Measurements from ENCODE around the gene BNIP5. TPM values are rescaled to one million over a fixed set of nuclear protein-coding genes. Genes with fewer than 3 reads are reported as not detected.

BNIP5 gene
- total and polyA plus RNA-seq, 4 donors = not detected

- Histone ChIP-seq H3K36me3 (ENCODE audit: control insufficient read depth in 4 of 4, insufficient read depth in 3 of 4, low read depth in 1 of 4, low read length in 3 of 4) (no peaks in the 10 kb centered on the region), H3K9ac (ENCODE audit: low read depth in 1 of 2, low read length in 2 of 2) (no peak overlapping the region), H3K9me3 (ENCODE audit: control insufficient read depth in 4 of 4, low read length in 3 of 4) (no peaks in the 10 kb centered on the region), H3K4me3 (ENCODE audit: low read depth in 1 of 3, low read length in 3 of 3) (no peak overlapping the region), H3K4me1 (ENCODE audit: control insufficient read depth in 4 of 4, insufficient read depth in 4 of 4, low read length in 3 of 4) (no peaks in the 10 kb centered on the region), H3K27me3 (ENCODE audit: control insufficient read depth in 4 of 4, insufficient read depth in 4 of 4, low read length in 3 of 4) (no peaks in the 10 kb centered on the region), H3K27ac (ENCODE audit: low read depth in 1 of 2, low read length in 2 of 2) (no peak overlapping the region)
- WGBS = 79% methylated on average over 11 of the region's 11 CpGs
- TF ChIP-seq RXRA (IDR thresholded peaks at IDR 0.05) (no peak), RAD21 (IDR thresholded peaks at IDR 0.05) (no peak), GABPA (IDR thresholded peaks at IDR 0.05 in 1 of 2, conservative IDR thresholded peaks at IDR 0.05 in 1 of 2) (no peak), MAX (IDR thresholded peaks at IDR 0.05) (no peak), ZBTB33 (IDR thresholded peaks at IDR 0.05) (no peak), EGR1 (IDR thresholded peaks at IDR 0.05; ENCODE audit: low read depth in 2 of 2) (no peak), YY1 (IDR thresholded peaks at IDR 0.05) (no peak)
- DNase-seq (ENCODE audit: low spot score) = no peak
These were observed 16.2 kb downstream of the BNIP5 start for GRCh38 chr6:36320475-36320874.

- 83% methylated on average over 2 of the region's 2 CpGs for WGBS
- TF ChIP-seq CTCF (IDR thresholded peaks at IDR 0.05; ENCODE audit: low read depth, low read length, missing input control) = no peak
- TF ChIP-seq NR2F2 (IDR thresholded peaks at IDR 0.05) = no peak
- no peak for TF ChIP-seq SP1 (IDR thresholded peaks at IDR 0.05)
- TF ChIP-seq HNF4G (IDR thresholded peaks at IDR 0.05) = no peak
- no peak for TF ChIP-seq RXRA (IDR thresholded peaks at IDR 0.05)
- TF ChIP-seq MAX (IDR thresholded peaks at IDR 0.05) = no peak
- Histone ChIP-seq H3K4me1 (ENCODE audit: control insufficient read depth in 4 of 4, insufficient read depth in 4 of 4, low read length in 3 of 4) (no peaks in the 10 kb centered on the region), H3K27ac (ENCODE audit: low read depth in 1 of 2, low read length in 2 of 2) (no peak overlapping the region), H3K4me3 (ENCODE audit: low read depth in 1 of 3, low read length in 3 of 3) (no peak overlapping the region), H3K36me3 (ENCODE audit: control insufficient read depth in 4 of 4, insufficient read depth in 3 of 4, low read depth in 1 of 4, low read length in 3 of 4) (no peaks in the 10 kb centered on the region), H3K9me3 (ENCODE audit: control insufficient read depth in 4 of 4, low read length in 3 of 4) (no peaks in the 10 kb centered on the region), H3K27me3 (ENCODE audit: control insufficient read depth in 4 of 4, insufficient read depth in 4 of 4, low read length in 3 of 4) (no peaks in the 10 kb centered on the region), H3K9ac (ENCODE audit: low read depth in 1 of 2, low read length in 2 of 2) (no peak overlapping the region)
- no peak for DNase-seq (ENCODE audit: low spot score)
These were observed 16.9 kb downstream of the BNIP5 start for GRCh38 chr6:36319821-36320220.

- H3K27me3 ChIP-seq (ENCODE audit: control insufficient read depth in 4 of 4, insufficient read depth in 4 of 4, low read length in 3 of 4) = no peaks in the 10 kb centered on the region
- 85% methylated on average over 9 of the region's 9 CpGs for WGBS
- H3K9me3 ChIP-seq (ENCODE audit: control insufficient read depth in 4 of 4, low read length in 3 of 4) = no peaks in the 10 kb centered on the region
- no peak overlapping the region for H3K4me3 ChIP-seq (ENCODE audit: low read depth in 1 of 3, low read length in 3 of 3)
- no peak overlapping the region for H3K27ac ChIP-seq (ENCODE audit: low read depth in 1 of 2, low read length in 2 of 2)
- TF ChIP-seq YY1 (IDR thresholded peaks at IDR 0.05) (no peak), ATF3 (IDR thresholded peaks at IDR 0.05) (no peak), NR2F2 (IDR thresholded peaks at IDR 0.05) (no peak), HNF4A (conservative IDR thresholded peaks at IDR 0.05) (no peak), JUND (IDR thresholded peaks at IDR 0.05) (no peak), ZBTB33 (IDR thresholded peaks at IDR 0.05) (no peak), FOXA1 (IDR thresholded peaks at IDR 0.05) (no peak), FOXA2 (IDR thresholded peaks at IDR 0.05) (no peak)
- no peak overlapping the region for H3K9ac ChIP-seq (ENCODE audit: low read depth in 1 of 2, low read length in 2 of 2)
- no peaks in the 10 kb centered on the region for H3K4me1 ChIP-seq (ENCODE audit: control insufficient read depth in 4 of 4, insufficient read depth in 4 of 4, low read length in 3 of 4)
- no peak for DNase-seq (ENCODE audit: low spot score)
- no peaks in the 10 kb centered on the region for H3K36me3 ChIP-seq (ENCODE audit: control insufficient read depth in 4 of 4, insufficient read depth in 3 of 4, low read depth in 1 of 4, low read length in 3 of 4)
These were observed 17.3 kb downstream of the BNIP5 start for GRCh38 chr6:36319436-36319762.

Data from liver (tissue), 9 donors.